H1 (cell line): ENCODE results near the gene CCDC9B. TPM values are rescaled to one million over a fixed set of nuclear protein-coding genes. Genes with fewer than 3 reads are reported as not detected.
A peak's percentile ranks its signal among the peaks of the same experiment; 100 is the strongest.

Experiments
- CTCF ChIA-PET: fragments of 300-600 bp; sonication (Branson Sonifier 250); formaldehyde crosslinking; loops from one replicate; lab custom pipeline; 2021; ENCODE audit not compliant: partially characterized antibody; lab: Charles Lee
- POLR2A ChIA-PET: fragments of 300-600 bp; sonication (Branson Sonifier 250); formaldehyde crosslinking; loops from one replicate; lab custom pipeline; 2021; ENCODE audit warnings: inconsistent platforms; ENCODE audit not compliant: partially characterized antibody; lab: Charles Lee
- DNase-seq, 2 experiments: peaks; one replicate each; pipeline versions ENCODE4 v3.0.0 to v3.0.0-alpha.2; 2010 to 2022; ENCODE audit warnings: low spot score in 2 of 2, low read depth in 1 of 2, mixed read lengths in 1 of 2
- FAIRE-seq: peaks from 2 replicates; lab custom pipeline; 2011; peaks lifted over from hg19 to GRCh38; lab: Jason Lieb, UNC
- H2AFZ ChIP-seq: 2 replicates; pipeline ENCODE4 v1.8.1; 2012; ENCODE audit warnings: low read length, inconsistent platforms
- H2AK5ac ChIP-seq: 2 replicates; pipeline ENCODE4 v1.6.1; 2013; ENCODE audit warnings: low read depth, low read length
- H2BK120ac ChIP-seq: replicated peaks from 2 replicates; pipeline ENCODE3; 2013; ENCODE audit warnings: low read depth, low read length, inconsistent platforms
- H2BK12ac ChIP-seq: 2 replicates; pipeline ENCODE4 v1.6.1; 2013; ENCODE audit warnings: low read depth, low read length
- H2BK15ac ChIP-seq: 2 replicates; pipeline ENCODE4 v1.6.1; 2013; ENCODE audit warnings: low read length
- H2BK20ac ChIP-seq: 2 replicates; pipeline ENCODE4 v1.6.1; 2013; ENCODE audit warnings: low read length
- H2BK5ac ChIP-seq: 2 replicates; pipeline ENCODE4 v1.6.1; 2013; ENCODE audit warnings: low read depth, low read length
- H3K14ac ChIP-seq: 2 replicates; pipeline ENCODE4 v1.6.1; 2013; ENCODE audit warnings: inconsistent platforms; ENCODE audit not compliant: insufficient read length
- H3K18ac ChIP-seq: 2 replicates; pipeline ENCODE4 v1.6.1; 2013; ENCODE audit warnings: low read length; ENCODE audit errors: extremely low read depth
- H3K23ac ChIP-seq: 2 replicates; pipeline ENCODE4 v1.6.1; 2013; ENCODE audit warnings: inconsistent platforms; ENCODE audit not compliant: insufficient read length
- H3K23me2 ChIP-seq: 2 replicates; pipeline ENCODE4 v1.6.1; 2013; ENCODE audit warnings: low read depth, low read length
- H3K27ac ChIP-seq: 2 replicates; pipeline ENCODE4 v1.6.1; 2011; ENCODE audit warnings: low read depth, low read length, inconsistent platforms
- H3K27me3 ChIP-seq, 4 experiments: replicated peaks in 1 of 4; 1 replicate in 1 of 4; 2 replicates in 3 of 4; pipeline versions ENCODE4 v1.6.1 to v1.8.1; 2011 to 2013; ENCODE audit warnings: low read length in 3 of 4, mild to moderate bottlenecking in 3 of 4, inconsistent platforms in 2 of 4, mixed read lengths in 2 of 4, moderate library complexity in 1 of 4; ENCODE audit not compliant: control insufficient read depth in 3 of 4, insufficient read depth in 3 of 4; ENCODE audit errors: extremely low read depth in 1 of 4
- H3K36me3 ChIP-seq, 4 experiments: 2 replicates each; pipeline versions ENCODE4 v1.6.1 to v1.8.1; 2011 to 2013; ENCODE audit warnings: mild to moderate bottlenecking in 4 of 4, low read length in 3 of 4, moderate library complexity in 2 of 4, control low read depth in 1 of 4, inconsistent platforms in 1 of 4; ENCODE audit not compliant: insufficient read depth in 4 of 4, control insufficient read depth in 2 of 4
- H3K4ac ChIP-seq: replicated peaks from 2 replicates; pipeline ENCODE3; 2013; ENCODE audit warnings: low read length, low read depth, mixed read lengths, inconsistent platforms; ENCODE audit not compliant: insufficient read length
- H3K4me1 ChIP-seq, 4 experiments: replicated peaks in 1 of 4; 1 replicate in 1 of 4; 2 replicates in 3 of 4; pipeline versions ENCODE4 v1.6.1 to v1.8.1; 2011 to 2013; ENCODE audit warnings: low read length in 3 of 4, inconsistent platforms in 2 of 4, mixed read lengths in 1 of 4; ENCODE audit not compliant: insufficient read depth in 4 of 4, control insufficient read depth in 3 of 4
- H3K4me2 ChIP-seq, 2 experiments: 2 replicates each; pipeline versions ENCODE4 v1.6.1 to v1.8.1; 2011 to 2013; ENCODE audit warnings: low read depth in 2 of 2, low read length in 2 of 2, control low read depth in 1 of 2, inconsistent platforms in 1 of 2, mild to moderate bottlenecking in 1 of 2; ENCODE audit not compliant: insufficient read depth in 1 of 2
- H3K4me3 ChIP-seq, 4 experiments: fragments of 200-600, 300-600 bp in 1 of 4; sonication (generic), shearing (Covaris generic), sonication (Bioruptor Twin) in 1 of 4; 2 replicates each; pipeline versions ENCODE4 v1.5.1 to v1.8.1; 2011 to 2016; ENCODE audit warnings: low read length in 4 of 4, low read depth in 3 of 4, control low read depth in 2 of 4, inconsistent platforms in 2 of 4, mild to moderate bottlenecking in 2 of 4, mixed read lengths in 1 of 4, moderate library complexity in 1 of 4; ENCODE audit not compliant: insufficient read depth in 2 of 4; ENCODE audit errors: extremely low read depth in 1 of 4
- H3K56ac ChIP-seq: replicated peaks from 2 replicates; pipeline ENCODE3; 2013; ENCODE audit warnings: low read depth, mild to moderate bottlenecking, mixed read lengths, low read length, inconsistent platforms; ENCODE audit not compliant: insufficient read length
- H3K79me1 ChIP-seq: 2 replicates; pipeline ENCODE4 v1.6.1; 2013; ENCODE audit warnings: low read depth, low read length, control low read depth
- H3K79me2 ChIP-seq, 2 experiments: 2 replicates each; pipeline versions ENCODE4 v1.6.1 to v1.8.1; 2012 to 2013; ENCODE audit warnings: low read length in 2 of 2, mild to moderate bottlenecking in 2 of 2, inconsistent platforms in 1 of 2; ENCODE audit not compliant: insufficient read depth in 2 of 2, control insufficient read depth in 1 of 2
- H3K9ac ChIP-seq, 4 experiments: replicated peaks in 1 of 4; 1 replicate in 1 of 4; 2 replicates in 3 of 4; pipeline versions ENCODE4 v1.6.1 to v1.8.1; 2011 to 2013; ENCODE audit warnings: low read depth in 3 of 4, low read length in 3 of 4, control low read depth in 2 of 4, mild to moderate bottlenecking in 2 of 4, moderate library complexity in 2 of 4, inconsistent platforms in 1 of 4; ENCODE audit errors: extremely low read depth in 1 of 4
- H3K9me3 ChIP-seq, 2 experiments: 2 replicates each; pipeline versions ENCODE4 v1.6.1 to v1.8.1; 2012 to 2013; ENCODE audit warnings: mild to moderate bottlenecking in 2 of 2, moderate library complexity in 2 of 2, control low read depth in 1 of 2, inconsistent platforms in 1 of 2, low read depth in 1 of 2, low read length in 1 of 2, mixed read lengths in 1 of 2; ENCODE audit not compliant: insufficient read depth in 2 of 2
- H4K20me1 ChIP-seq, 2 experiments: replicated peaks in 1 of 2; 2 replicates each; pipeline versions ENCODE3 to v1.8.1; 2011 to 2013; ENCODE audit warnings: inconsistent platforms in 2 of 2, low read length in 2 of 2, mild to moderate bottlenecking in 1 of 2; ENCODE audit not compliant: insufficient read depth in 2 of 2, control insufficient read depth in 1 of 2
- H4K5ac ChIP-seq: 2 replicates; pipeline ENCODE4 v1.6.1; 2013; ENCODE audit warnings: low read length, low read depth, mixed read lengths, inconsistent platforms; ENCODE audit not compliant: insufficient read length
- H4K8ac ChIP-seq: 2 replicates; pipeline ENCODE4 v1.8.0; 2013; ENCODE audit warnings: mild to moderate bottlenecking, moderate library complexity, low read length, inconsistent platforms; ENCODE audit not compliant: insufficient read depth; ENCODE audit errors: extremely low read depth
- H4K91ac ChIP-seq: replicated peaks from 2 replicates; pipeline ENCODE3; 2013; ENCODE audit warnings: low read length, mixed read lengths, inconsistent platforms; ENCODE audit not compliant: insufficient read length
- GABPA ChIP-seq: IDR thresholded peaks from 2 replicates; pipeline ENCODE4 v1.6.1; 2011; ENCODE audit warnings: mild to moderate bottlenecking, low read length, moderate library complexity, borderline replicate concordance; ENCODE audit not compliant: insufficient read depth
- GTF2F1 ChIP-seq: IDR thresholded peaks from 2 replicates; pipeline ENCODE4 v1.6.1; 2012; ENCODE audit warnings: low read depth, low read length, improper control_type of control experiment, borderline replicate concordance
- KDM5A ChIP-seq: fragments of 200-600 bp; IDR thresholded peaks from 2 replicates; pipeline ENCODE4 v1.7.1; 2012; ENCODE audit warnings: mild to moderate bottlenecking, low read length, inconsistent platforms, mixed read lengths
- NRF1 ChIP-seq: IDR thresholded peaks from 2 replicates; pipeline ENCODE4 v1.6.1; 2011; ENCODE audit warnings: mild to moderate bottlenecking, low read depth, low read length, improper control_type of control experiment
- PHF8 ChIP-seq: fragments of 200-600 bp; sonication (generic); conservative IDR thresholded peaks from 2 replicates; pipeline ENCODE4 v1.7.1; 2012; ENCODE audit warnings: low read depth, mild to moderate bottlenecking, inconsistent platforms, low read length, moderate library complexity
- POLR2A ChIP-seq, 2 experiments: IDR thresholded peaks; 1 replicate in 1 of 2; 2 replicates in 1 of 2; pipeline ENCODE4 v1.6.1; 2011; ENCODE audit warnings: low read depth in 2 of 2, low read length in 2 of 2, mild to moderate bottlenecking in 2 of 2; ENCODE audit errors: control extremely low read depth in 1 of 2
- SP4 ChIP-seq: IDR thresholded peaks from 2 replicates; pipeline ENCODE4 v1.6.1; 2012; ENCODE audit warnings: low read length, inconsistent platforms
- SUZ12 ChIP-seq: fragments of 200-600 bp; sonication (generic); IDR thresholded peaks from 2 replicates; pipeline ENCODE4 v1.6.1; 2012; ENCODE audit warnings: mild to moderate bottlenecking, inconsistent platforms, low read length, moderate library complexity, mixed read lengths
- WGBS, 2 experiments: shearing (Covaris generic) in 1 of 2; methylation state at CpG; one replicate each; pipeline versions ENCODE4 v1.1.6 to v1.1.7; 2013 to 2015; ENCODE audit warnings: low lambda C conversion rate in 2 of 2, mixed read lengths in 2 of 2, inconsistent platforms in 1 of 2, low coverage in 1 of 2, missing lambda C conversion rate in 1 of 2; ENCODE audit not compliant: insufficient replicate concordance in 2 of 2, insufficient coverage in 1 of 2, insufficient read length in 1 of 2; ENCODE audit errors: extremely low coverage in 1 of 2, missing lambda C conversion rate in 1 of 2; 5-methylcytosine and 5-hydroxymethylcytosine counted together
- polyA plus RNA-seq, 7 experiments: library from polyadenylated mRNA; depleted of rRNA in 3 of 7; stranded (reverse) in 5 of 7; unstranded in 2 of 7; fragments of >200 nt in 5 of 7; fragments of 200-250 nt in 2 of 7; gene quantifications; 1 replicate in 5 of 7; 2 replicates in 1 of 7; 4 replicates in 1 of 7; pipeline versions ENCODE4 v1.2.1 to v1.2.3, GENCODE V29; 2011 to 2013; ENCODE audit warnings: missing spikeins in 2 of 7, mixed read lengths in 2 of 7
- total RNA-seq: library from RNA; stranded (reverse); fragmentation: NEBNext Ultra II Directional; extraction: Animal tissue kit (Norgen Biotek cat#: 25700); gene quantifications from 2 replicates; pipeline ENCODE4 v1.2.1, GENCODE V29; 2021
- TF ChIP-seq, protein P1 (sequence below): IDR thresholded peaks from 2 replicates; pipeline ENCODE4 v1.6.1; 2011; ENCODE audit warnings: low read length, improper control_type of control experiment
- TF ChIP-seq, protein P2 (sequence below): IDR thresholded peaks from 2 replicates; pipeline ENCODE4 v1.6.1; 2012; ENCODE audit warnings: inconsistent platforms

The CCDC9B gene
- total and polyA plus RNA-seq, 2 of the 8 experiments (the other 6 are each of a cell fraction or from before 2014, with no cell fraction given), result 0.45 to 0.78 TPM

DNA sequence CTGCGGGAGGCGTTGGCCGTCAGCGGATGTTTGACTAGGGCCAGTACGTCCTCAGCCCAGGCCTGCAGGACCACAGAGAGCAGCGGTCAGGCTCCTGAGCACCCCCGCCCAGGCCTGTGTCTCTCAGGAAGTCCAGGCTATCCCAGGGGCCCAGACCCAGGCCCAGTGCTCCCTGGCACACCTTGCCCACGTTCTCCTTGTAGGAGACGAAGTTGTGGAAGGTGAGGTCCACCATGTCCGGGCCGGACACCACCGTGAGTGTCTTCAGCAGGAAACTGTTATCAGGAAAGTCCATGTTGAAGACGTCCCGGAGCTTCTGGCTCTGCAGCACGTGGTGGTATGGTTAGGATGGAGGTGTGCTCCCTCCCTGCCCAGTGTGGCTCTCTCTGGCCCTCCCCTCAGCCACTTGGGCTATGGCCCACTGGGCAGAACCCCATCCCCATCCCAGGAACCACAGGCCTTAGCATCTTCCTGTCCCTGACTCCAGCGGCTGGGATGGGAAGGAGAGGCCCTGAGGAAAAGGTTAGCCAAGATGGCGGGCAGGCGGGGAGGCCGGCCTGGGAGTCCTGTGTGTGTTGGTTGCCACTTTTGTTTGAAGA is 38.4 kb downstream of the CCDC9B start:
- Histone ChIP-seq H3K27me3 (peaks cover 0 to 2% (median 0%) of the 10 kb centered on the region in 4 experiments; a peak in 1 of 7 replicates), H3K9ac (no peak overlapping the region), H3K4me3 (no peak overlapping the region), H3K79me1 (no peaks in the 10 kb centered on the region), H3K36me3 (no peaks in the 10 kb centered on the region), H4K8ac (peak overlapping the region; percentile 18), H3K56ac (no peak overlapping the region), H3K4me1 (peaks cover 0 to 28% (median 13%) of the 10 kb centered on the region in 4 experiments; a peak in 6 of 7 replicates), H3K4ac (peak overlapping the region; percentile 90), H4K20me1 (no peaks in the 10 kb centered on the region), H4K5ac (no peak overlapping the region), H2AK5ac (peak overlapping the region; percentile 70; the same call in 1 of the 2 replicates), H2BK120ac (no peak overlapping the region), H3K23me2 (no peaks in the 10 kb centered on the region), H2BK20ac (peak overlapping the region; percentile 87; the same call in 1 of the 2 replicates), H3K79me2 (no peaks in the 10 kb centered on the region), H3K27ac (no peak overlapping the region), H2BK5ac (peak overlapping the region; percentile 87), H3K23ac (no peak overlapping the region), H2AFZ (no peak overlapping the region), H2BK15ac (no peak overlapping the region), H3K4me2 (peak overlapping the region in 1 of 2 experiments; percentile 50; a peak in 1 of 4 replicates), H3K9me3 (0 out of 4 replicates have a peak, but pooled peaks cover 0 to 3% of the 10 kb centered on the region in 2 experiments), H3K18ac (peak overlapping the region; percentile 71), H3K14ac (no peak overlapping the region), H2BK12ac (peak overlapping the region; percentile 95; the same call in 1 of the 2 replicates), H4K91ac (peak overlapping the region; percentile 78)
- DNase-seq, result no peak
- WGBS, 2 experiments, result 88% methylated on average over 19 of the region's 19 CpGs; no CpG with 5 or more reads in 1 of the 2 experiments
- ChIA-PET POLR2A (interaction anchor here (1.0 to 3.0 kb wide), 7 partner anchors 11 to 80 kb away, joined by 3 to 46 read pairs (median 3); partner anchors contain the start of gene KNSTRN), CTCF (interaction anchor here (1.1 to 23.9 kb wide), 9 partner anchors 8 to 257 kb away, joined by 3 to 584 read pairs (median 25); partner anchors contain the start of genes ANKRD63, CCDC9B and INAFM2)
- TF ChIP-seq POLR2A (IDR thresholded peaks at IDR 0.05; ENCODE audit: control extremely low read depth in 1 of 2, low read depth in 2 of 2, low read length in 2 of 2) (no peak), PHF8 (no peak), SP4 (no peak), GABPA (no peak), KDM5A (no peak), NRF1 (no peak), SUZ12 (no peak), GTF2F1 (no peak)
- TF ChIP-seq, protein P1, sequence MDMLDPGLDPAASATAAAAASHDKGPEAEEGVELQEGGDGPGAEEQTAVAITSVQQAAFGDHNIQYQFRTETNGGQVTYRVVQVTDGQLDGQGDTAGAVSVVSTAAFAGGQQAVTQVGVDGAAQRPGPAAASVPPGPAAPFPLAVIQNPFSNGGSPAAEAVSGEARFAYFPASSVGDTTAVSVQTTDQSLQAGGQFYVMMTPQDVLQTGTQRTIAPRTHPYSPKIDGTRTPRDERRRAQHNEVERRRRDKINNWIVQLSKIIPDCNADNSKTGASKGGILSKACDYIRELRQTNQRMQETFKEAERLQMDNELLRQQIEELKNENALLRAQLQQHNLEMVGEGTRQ, result no peak
- TF ChIP-seq, protein P2, sequence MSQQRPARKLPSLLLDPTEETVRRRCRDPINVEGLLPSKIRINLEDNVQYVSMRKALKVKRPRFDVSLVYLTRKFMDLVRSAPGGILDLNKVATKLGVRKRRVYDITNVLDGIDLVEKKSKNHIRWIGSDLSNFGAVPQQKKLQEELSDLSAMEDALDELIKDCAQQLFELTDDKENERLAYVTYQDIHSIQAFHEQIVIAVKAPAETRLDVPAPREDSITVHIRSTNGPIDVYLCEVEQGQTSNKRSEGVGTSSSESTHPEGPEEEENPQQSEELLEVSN, result no peak
- FAIRE-seq, result no peak
